Neural crest cell (in vitro differentiated cells): ENCODE data around the gene NKAIN1. TPM values are rescaled to one million over a fixed set of nuclear protein-coding genes. Genes with fewer than 3 reads are reported as not detected.
A peak's percentile ranks its signal among the peaks of the same experiment; 100 is the strongest.

Experiments
- DNase-seq: peaks from one replicate; pipeline ENCODE4 v3.0.0; 2021; ENCODE audit warnings: low read depth, mixed read lengths, low spot score
- H3K27ac Mint-ChIP-seq: one replicate; pipeline ENCODE4 v1.8.0; 2021; ENCODE audit warnings: mild to moderate bottlenecking, mixed read lengths; ENCODE audit not compliant: unreplicated experiment
- H3K27me3 Mint-ChIP-seq: 2 replicates; pipeline ENCODE4 v1.8.0; 2021; ENCODE audit warnings: low read depth, mild to moderate bottlenecking, mixed read lengths
- H3K36me3 Mint-ChIP-seq: 2 replicates; pipeline ENCODE4 v1.8.0; 2021; ENCODE audit warnings: low read depth, mild to moderate bottlenecking, mixed read lengths
- H3K4me1 Mint-ChIP-seq: 2 replicates; pipeline ENCODE4 v1.8.0; 2021; ENCODE audit warnings: mixed read lengths
- H3K4me3 Mint-ChIP-seq: one replicate; pipeline ENCODE4 v1.8.0; 2021; ENCODE audit warnings: mild to moderate bottlenecking, mixed read lengths
- H3K9me3 Mint-ChIP-seq: 2 replicates; pipeline ENCODE4 v1.8.0; 2021; ENCODE audit warnings: mixed read lengths
- total RNA-seq: library from RNA; stranded (reverse); gene quantifications from 2 replicates; pipeline ENCODE4 v1.2.1, GENCODE V29; 2021
- TF ChIP-seq, protein P1 (sequence below): fragments of 200-600 bp; sonication (generic); conservative IDR thresholded peaks from 2 replicates; pipeline ENCODE4 v1.5.0; 2021; ENCODE audit warnings: antibody characterized with exemption, mild to moderate bottlenecking

The NKAIN1 gene
- total RNA-seq, 1 donor from 2014 or later = 73.2 TPM

DNA sequence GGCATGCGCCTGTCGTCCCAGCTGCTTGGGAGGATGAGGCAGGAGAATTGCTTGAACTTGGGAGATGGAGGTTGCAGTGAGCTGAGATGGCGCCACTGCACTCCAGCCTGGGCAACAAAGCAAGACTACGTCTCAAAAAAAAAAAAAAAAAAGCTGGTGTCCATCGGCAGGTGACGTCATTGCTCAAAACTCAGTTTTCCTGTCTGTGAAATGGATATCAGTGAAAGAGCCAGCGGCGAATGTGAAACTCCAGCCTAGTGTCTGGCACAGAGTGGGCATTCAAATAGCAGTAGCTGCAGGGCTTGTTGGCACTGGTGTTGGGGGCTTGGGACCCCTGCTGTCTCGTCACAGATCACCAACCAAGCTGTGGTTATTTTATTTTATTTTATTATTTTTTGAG lies 75.8 kb downstream of the NKAIN1 start:
- Mint-ChIP-seq H3K36me3 (no peaks in the 10 kb centered on the region), H3K27ac (no peak overlapping the region), H3K4me1 (peaks cover 8% of the 10 kb centered on the region), H3K27me3 (no peaks in the 10 kb centered on the region), H3K4me3 (no peak overlapping the region), H3K9me3 (no peaks in the 10 kb centered on the region)
- TF ChIP-seq, protein P1, sequence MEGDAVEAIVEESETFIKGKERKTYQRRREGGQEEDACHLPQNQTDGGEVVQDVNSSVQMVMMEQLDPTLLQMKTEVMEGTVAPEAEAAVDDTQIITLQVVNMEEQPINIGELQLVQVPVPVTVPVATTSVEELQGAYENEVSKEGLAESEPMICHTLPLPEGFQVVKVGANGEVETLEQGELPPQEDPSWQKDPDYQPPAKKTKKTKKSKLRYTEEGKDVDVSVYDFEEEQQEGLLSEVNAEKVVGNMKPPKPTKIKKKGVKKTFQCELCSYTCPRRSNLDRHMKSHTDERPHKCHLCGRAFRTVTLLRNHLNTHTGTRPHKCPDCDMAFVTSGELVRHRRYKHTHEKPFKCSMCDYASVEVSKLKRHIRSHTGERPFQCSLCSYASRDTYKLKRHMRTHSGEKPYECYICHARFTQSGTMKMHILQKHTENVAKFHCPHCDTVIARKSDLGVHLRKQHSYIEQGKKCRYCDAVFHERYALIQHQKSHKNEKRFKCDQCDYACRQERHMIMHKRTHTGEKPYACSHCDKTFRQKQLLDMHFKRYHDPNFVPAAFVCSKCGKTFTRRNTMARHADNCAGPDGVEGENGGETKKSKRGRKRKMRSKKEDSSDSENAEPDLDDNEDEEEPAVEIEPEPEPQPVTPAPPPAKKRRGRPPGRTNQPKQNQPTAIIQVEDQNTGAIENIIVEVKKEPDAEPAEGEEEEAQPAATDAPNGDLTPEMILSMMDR = no peak
- no peak for DNase-seq

DNA sequence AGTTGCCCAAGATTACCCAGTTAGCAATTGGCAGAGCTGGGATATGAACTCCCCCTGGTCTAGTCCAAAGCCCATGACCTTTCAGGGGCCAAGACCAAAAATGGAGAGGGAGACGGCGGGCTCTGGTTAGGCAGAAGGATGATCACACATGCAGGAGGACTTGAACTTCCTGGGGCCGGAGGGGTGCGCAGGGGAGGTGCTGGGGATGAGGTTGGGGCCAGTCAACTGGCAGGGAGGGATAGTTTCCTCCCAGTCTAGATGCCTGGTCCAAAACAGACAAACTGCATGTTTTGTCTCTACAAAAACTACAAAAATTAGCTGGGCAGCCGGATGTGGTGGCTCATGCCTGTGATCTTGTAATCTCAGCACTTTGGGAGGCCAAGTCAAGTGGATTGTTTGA lies 78.1 kb downstream of the NKAIN1 start:
- no peak overlapping the region for H3K4me3 Mint-ChIP-seq

DNA sequence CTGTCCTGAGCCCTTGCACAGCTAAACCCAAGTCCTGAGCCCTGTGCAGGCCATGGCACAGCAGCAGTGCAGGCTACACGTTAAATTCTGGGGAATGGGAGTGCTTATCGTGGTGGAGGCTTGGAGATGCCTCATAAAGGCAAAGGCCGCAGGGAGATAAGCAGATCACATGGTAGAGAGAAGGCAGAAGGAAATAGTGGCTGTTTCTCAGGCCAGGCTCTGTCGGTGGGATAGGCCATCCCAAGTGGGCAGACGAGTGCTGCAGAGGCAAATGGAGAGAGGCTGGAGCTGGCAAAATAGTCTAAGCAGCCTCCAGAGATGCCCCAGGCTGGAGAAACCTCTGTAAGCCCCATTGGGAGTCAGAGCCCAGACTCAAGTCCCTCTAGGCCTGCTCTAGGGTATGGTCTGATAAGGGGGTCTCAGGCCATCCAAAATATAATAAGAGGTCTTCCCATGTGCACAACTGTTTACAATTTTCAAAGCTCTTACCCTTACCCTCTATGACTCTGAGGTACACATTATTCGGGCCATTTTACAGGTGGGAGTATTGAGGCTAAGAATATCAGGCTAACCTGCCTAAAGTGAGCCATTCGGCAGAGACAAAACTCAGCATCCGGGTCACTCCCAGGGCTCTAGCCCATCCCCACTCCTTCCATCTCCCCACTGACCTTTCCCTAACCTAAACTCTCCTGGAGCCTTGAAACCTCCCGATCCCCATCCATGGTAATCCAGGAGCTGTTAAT lies 79.6 kb downstream of the NKAIN1 start:
- no peaks in the 10 kb centered on the region for H3K9me3 Mint-ChIP-seq
- DNase-seq = no peak
- H3K27ac Mint-ChIP-seq = no peak overlapping the region
- H3K27me3 Mint-ChIP-seq = no peaks in the 10 kb centered on the region
- peaks cover 14% of the 10 kb centered on the region for H3K4me1 Mint-ChIP-seq
- TF ChIP-seq, protein P1 = no peak
- H3K36me3 Mint-ChIP-seq = no peaks in the 10 kb centered on the region
- H3K4me3 Mint-ChIP-seq = no peak overlapping the region

More for the DNA sequence above, 78.1 kb downstream of the NKAIN1 start:
- no peak for DNase-seq
- H3K27ac Mint-ChIP-seq = no peak overlapping the region
- TF ChIP-seq, protein P1 = no peak
- H3K9me3 Mint-ChIP-seq = no peaks in the 10 kb centered on the region
- no peaks in the 10 kb centered on the region for H3K27me3 Mint-ChIP-seq
- peaks cover 8% of the 10 kb centered on the region for H3K4me1 Mint-ChIP-seq
- no peaks in the 10 kb centered on the region for H3K36me3 Mint-ChIP-seq

DNA sequence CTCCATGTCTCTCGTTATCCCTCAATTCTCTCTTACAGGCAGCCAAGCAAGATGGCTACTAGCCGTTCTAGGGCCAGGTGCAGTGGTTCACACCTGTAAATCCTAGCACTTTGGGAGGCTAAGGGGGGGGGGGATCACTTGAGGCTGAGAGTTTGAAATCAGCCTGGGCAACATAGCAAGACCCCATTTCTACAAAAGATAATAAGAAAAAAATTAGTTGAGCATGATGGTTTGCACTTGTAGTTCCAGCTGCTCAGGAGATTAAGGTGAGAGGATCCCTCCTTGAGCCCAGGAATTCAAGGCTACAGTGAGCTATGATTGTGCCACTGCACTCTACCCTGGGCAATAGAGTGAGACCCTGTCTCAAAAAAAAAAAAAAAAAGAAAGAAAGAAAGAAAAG lies 80.4 kb downstream of the NKAIN1 start:
- DNase-seq = no peak
- Mint-ChIP-seq H3K4me3 (no peak overlapping the region), H3K27ac (no peak overlapping the region), H3K36me3 (no peaks in the 10 kb centered on the region), H3K27me3 (no peaks in the 10 kb centered on the region), H3K4me1 (peaks cover 17% of the 10 kb centered on the region), H3K9me3 (no peaks in the 10 kb centered on the region)
- TF ChIP-seq, protein P1 = no peak

DNA sequence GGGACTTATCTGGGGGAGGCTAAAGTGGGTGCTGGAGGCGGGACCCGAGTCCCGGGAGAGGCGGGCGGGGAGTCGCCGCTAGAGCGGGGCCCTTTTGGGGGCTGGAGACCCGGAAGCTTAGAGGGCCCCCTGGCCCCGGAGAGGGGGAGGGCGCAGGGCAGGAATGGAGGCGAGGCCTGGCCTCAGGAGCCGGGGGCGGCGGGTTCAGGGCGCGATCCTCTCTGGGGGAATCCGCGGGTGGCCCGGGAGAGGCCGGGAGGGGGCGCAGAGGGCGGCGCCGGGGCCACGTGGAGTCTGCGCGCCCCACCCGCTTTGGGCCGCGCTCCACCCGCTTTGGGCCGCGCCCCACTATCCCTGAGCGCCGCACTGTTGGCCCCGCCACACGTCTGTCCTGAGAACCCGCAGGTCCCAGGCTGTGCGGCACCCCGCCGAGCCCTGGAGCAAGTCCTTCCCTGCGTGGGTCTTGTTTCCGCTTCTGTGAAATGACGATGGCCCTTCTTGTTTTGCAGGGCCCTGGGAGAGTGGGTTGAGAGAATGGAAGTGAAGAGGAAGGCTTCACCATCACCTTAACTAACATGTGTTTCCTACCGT lies 84.4 kb downstream of the NKAIN1 start:
- H3K9me3 Mint-ChIP-seq = peaks cover 4% of the 10 kb centered on the region
- peaks cover 5% of the 10 kb centered on the region for H3K36me3 Mint-ChIP-seq
- peak overlapping the region; percentile 90 for H3K4me3 Mint-ChIP-seq
- peaks cover 25% of the 10 kb centered on the region for H3K4me1 Mint-ChIP-seq
- peak overlapping the region; percentile 60 for H3K27ac Mint-ChIP-seq
- H3K27me3 Mint-ChIP-seq = no peaks in the 10 kb centered on the region
- TF ChIP-seq, protein P1 = peak; percentile 43
- peak; percentile 59 for DNase-seq
